Suprapubic skin (tissue), 4 donors: ENCODE measurements around the gene MCM7. TPM values are rescaled to one million over a fixed set of nuclear protein-coding genes. Genes with fewer than 3 reads are reported as not detected.

Experiments used
- DNase-seq, 2 donors: peaks; one replicate each; pipeline ENCODE4 v3.0.0-alpha.2; 2019; ENCODE audit warnings: low spot score in 2 of 2
- H3K27ac ChIP-seq: fragments of 200-600 bp; sonication (generic); one replicate; pipeline ENCODE4 v1.5.1; 2019
- H3K27me3 ChIP-seq: fragments of 200-600 bp; sonication (generic); one replicate; pipeline ENCODE4 v1.5.1; 2019
- H3K36me3 ChIP-seq: fragments of 200-600 bp; sonication (generic); one replicate; pipeline ENCODE4 v1.5.1; 2019
- H3K4me1 ChIP-seq: fragments of 200-600 bp; sonication (generic); one replicate; pipeline ENCODE4 v1.5.1; 2019
- H3K4me3 ChIP-seq: fragments of 200-600 bp; sonication (generic); one replicate; pipeline ENCODE4 v1.5.1; 2019; ENCODE audit warnings: mild to moderate bottlenecking
- H3K9me3 ChIP-seq: fragments of 200-600 bp; sonication (generic); one replicate; pipeline ENCODE4 v1.5.1; 2019
- CTCF ChIP-seq, 2 donors: fragments of 200-600 bp in 1 of 2; fragments of 450-650 bp in 1 of 2; sonication (generic) in 1 of 2; IDR thresholded peaks; one replicate each; pipeline ENCODE4 v1.5.1; 2016 to 2019; ENCODE audit warnings: antibody characterized with exemption in 2 of 2, mild to moderate bottlenecking in 1 of 2, moderate library complexity in 1 of 2
- EP300 ChIP-seq: sonication (generic); formaldehyde crosslinking; IDR thresholded peaks from one replicate; pipeline ENCODE4 v1.6.1; 2017; ENCODE audit warnings: antibody characterized with exemption
- POLR2A ChIP-seq, 2 donors: fragments of 450-650 bp; IDR thresholded peaks; one replicate each; pipeline ENCODE4 v1.6.1; 2017; ENCODE audit warnings: antibody characterized with exemption in 2 of 2, mild to moderate bottlenecking in 2 of 2, moderate library complexity in 2 of 2
- POLR2AphosphoS5 ChIP-seq, 3 donors: sonication (generic); formaldehyde crosslinking; IDR thresholded peaks; one replicate each; pipeline ENCODE4 v1.6.1; 2017; ENCODE audit warnings: antibody characterized with exemption in 3 of 3
- WGBS: methylation state at CpG from one replicate; pipeline ENCODE4 v1.1.5; 2018; 5-methylcytosine and 5-hydroxymethylcytosine counted together
- total RNA-seq, 4 donors: library from RNA; depleted of rRNA; stranded (reverse); fragments of >200 nt; gene quantifications; one replicate each; pipeline ENCODE4 v1.1.0, GENCODE V29; 2016

The MCM7 gene
- total RNA-seq, 4 donors from 2014 or later, result 43.8 to 97.0 (median 51.8) TPM

GRCh38 chr7:100142461-100142860 is 41.3 kb upstream of the MCM7 start:
- Histone ChIP-seq H3K27me3 (no peaks in the 10 kb centered on the region), H3K9me3 (no peaks in the 10 kb centered on the region), H3K36me3 (no peaks in the 10 kb centered on the region), H3K4me3 (no peak overlapping the region), H3K4me1 (peaks cover 5% of the 10 kb centered on the region), H3K27ac (no peak overlapping the region)
- WGBS, result 93% methylated on average over 3 of the region's 3 CpGs
- DNase-seq, result no peak
- TF ChIP-seq POLR2AphosphoS5 (IDR thresholded peaks at IDR 0.05), result no peak
- no peak for TF ChIP-seq POLR2A (IDR thresholded peaks at IDR 0.05)
- no peak for TF ChIP-seq EP300
- TF ChIP-seq CTCF (IDR thresholded peaks at IDR 0.05), result no peak

- Histone ChIP-seq H3K27ac (peak overlapping the region; percentile 25), H3K27me3 (no peaks in the 10 kb centered on the region), H3K36me3 (no peaks in the 10 kb centered on the region), H3K4me1 (no peaks in the 10 kb centered on the region), H3K4me3 (no peak overlapping the region), H3K9me3 (no peaks in the 10 kb centered on the region)
- TF ChIP-seq POLR2AphosphoS5 (IDR thresholded peaks at IDR 0.05) (no peak), POLR2A (IDR thresholded peaks at IDR 0.05) (no peak), CTCF (IDR thresholded peaks at IDR 0.05) (no peak), EP300 (no peak)
- 31% methylated on average over 3 of the region's 3 CpGs for WGBS
- DNase-seq, result no peak
These were observed 40.4 kb upstream of the MCM7 start for GRCh38 chr7:100141555-100141949.

- TF ChIP-seq POLR2A (IDR thresholded peaks at IDR 0.05) (no peak), CTCF (IDR thresholded peaks at IDR 0.05) (no peak)
- H3K27me3 ChIP-seq, result no peaks in the 10 kb centered on the region
- 67% methylated on average over 13 of the region's 13 CpGs for WGBS
These were observed 36.9 kb upstream of the MCM7 start for GRCh38 chr7:100137851-100138760.

DNA sequence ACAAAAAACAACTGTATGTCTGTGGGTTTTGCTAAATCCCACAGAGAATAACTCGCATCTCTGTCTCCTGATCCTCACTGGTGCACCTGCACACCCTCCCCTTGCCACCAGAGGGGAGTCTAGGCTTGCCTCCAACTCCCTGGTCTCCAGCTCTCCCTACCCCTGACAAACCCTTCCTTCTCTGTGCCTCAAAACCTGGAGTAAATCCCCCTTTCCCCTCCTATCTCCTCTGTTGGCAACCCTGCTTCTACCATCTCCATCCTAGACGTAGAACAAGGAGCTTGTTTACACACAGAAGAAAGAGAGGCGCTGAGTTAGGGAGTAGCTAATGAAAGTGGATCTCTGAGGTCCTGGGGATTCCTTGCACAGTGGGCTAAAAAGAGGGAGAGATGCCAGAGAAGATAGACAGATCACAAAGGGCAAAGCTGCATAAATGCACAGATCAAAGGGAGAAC is 31.5 kb upstream of the MCM7 start:
- no peaks in the 10 kb centered on the region for H3K36me3 ChIP-seq
- no peaks in the 10 kb centered on the region for H3K27me3 ChIP-seq
- TF ChIP-seq POLR2A (IDR thresholded peaks at IDR 0.05) (no peak), CTCF (IDR thresholded peaks at IDR 0.05) (peak; percentile 86 to 88)
- no peak for DNase-seq
- H3K27ac ChIP-seq, result no peak overlapping the region
- no peak overlapping the region for H3K4me3 ChIP-seq
- H3K4me1 ChIP-seq, result peaks cover 18% of the 10 kb centered on the region
- no peaks in the 10 kb centered on the region for H3K9me3 ChIP-seq
- 35% methylated on average over 3 of the region's 3 CpGs for WGBS

More at GRCh38 chr7:100137851-100138760, 36.9 kb upstream of the MCM7 start:
- Histone ChIP-seq H3K4me1 (no peaks in the 10 kb centered on the region), H3K9me3 (no peaks in the 10 kb centered on the region), H3K27ac (no peak overlapping the region), H3K4me3 (no peak overlapping the region), H3K36me3 (no peaks in the 10 kb centered on the region)
- DNase-seq, result no peak

GRCh38 chr7:100132126-100132525 is 30.9 kb upstream of the MCM7 start:
- Histone ChIP-seq H3K4me3 (no peak overlapping the region), H3K27ac (no peak overlapping the region), H3K36me3 (no peaks in the 10 kb centered on the region), H3K4me1 (peaks cover 22% of the 10 kb centered on the region), H3K27me3 (no peaks in the 10 kb centered on the region), H3K9me3 (no peaks in the 10 kb centered on the region)
- TF ChIP-seq EP300 (no peak), POLR2A (IDR thresholded peaks at IDR 0.05) (no peak), POLR2AphosphoS5 (IDR thresholded peaks at IDR 0.05) (no peak), CTCF (IDR thresholded peaks at IDR 0.05) (no peak)
- 57% methylated on average over 7 of the region's 7 CpGs for whole genome bisulfite sequencing
- DNase-seq, result no peak
